Fibroblast of skin of back (primary cell): ENCODE measurements around the gene SERPINH1.
A peak's percentile ranks its signal among the peaks of the same experiment; 100 is the strongest.

ENCODE experiments used
- DNase-seq: peaks from one replicate; pipeline ENCODE4 v3.0.0-alpha.2; 2013

Gene SERPINH1

GRCh38 chr11:75555079-75555811 lies 6.8 kb upstream of the SERPINH1 start:
- no peak for DNase-seq

- no peak for DNase-seq
Observed at GRCh38 chr11:75556275-75556674, 5.8 kb upstream of the SERPINH1 start.

- peak; percentile 97 for DNase-seq
Observed at GRCh38 chr11:75557666-75558494, 4.2 kb upstream of the SERPINH1 start.

- peak; percentile 92 for DNase-seq
Observed at GRCh38 chr11:75558939-75559843, 2.9 kb upstream of the SERPINH1 start.

GRCh38 chr11:75560644-75561043 lies 1.4 kb upstream of the SERPINH1 start:
- DNase-seq: peak; percentile 70

GRCh38 chr11:75561426-75562047 lies 516 bp upstream of the SERPINH1 start:
- DNase-seq: no peak

- peak; percentile 89 for DNase-seq
Observed at GRCh38 chr11:75562836-75563484, 907 bp downstream of the SERPINH1 start.

- DNase-seq: no peak
Observed at GRCh38 chr11:75563501-75563977, 1.5 kb downstream of the SERPINH1 start.

- peak; percentile 96 for DNase-seq
Observed at GRCh38 chr11:75563978-75564552, 2.0 kb downstream of the SERPINH1 start.

- DNase-seq: peak; percentile 90
Observed at GRCh38 chr11:75565221-75565814, 3.3 kb downstream of the SERPINH1 start.

GRCh38 chr11:75565916-75566762 lies 4.1 kb downstream of the SERPINH1 start:
- no peak for DNase-seq

- DNase-seq: no peak
Observed at GRCh38 chr11:75566763-75567279, 4.8 kb downstream of the SERPINH1 start.

- DNase-seq: no peak
Observed at GRCh38 chr11:75567971-75568370, 5.9 kb downstream of the SERPINH1 start.

GRCh38 chr11:75568616-75569219 lies 6.7 kb downstream of the SERPINH1 start:
- DNase-seq: no peak

- no peak for DNase-seq
Observed at GRCh38 chr11:75570559-75571139, 8.6 kb downstream of the SERPINH1 start.

- no peak for DNase-seq
Observed at GRCh38 chr11:75571625-75572024, 9.6 kb downstream of the SERPINH1 start.

- DNase-seq: no peak
Observed at GRCh38 chr11:75572744-75573143, 10.7 kb downstream of the SERPINH1 start.

GRCh38 chr11:75574698-75575602 lies 12.9 kb downstream of the SERPINH1 start:
- DNase-seq: peak; percentile 34
